NB4 (cell line): ENCODE results near the gene CDKAL1.
"Not testable (repeated sequence)": the region's sequence is repeated elsewhere in the genome, so short reads cannot be mapped to it uniquely, and the experiment has no call there.

Source experiments
- DNase-seq: peaks from one replicate; pipeline ENCODE4 v3.0.0; 2010; ENCODE audit warnings: low read depth
- H3K4me3 ChIP-seq: one replicate; pipeline ENCODE4 v1.5.1; 2011; ENCODE audit warnings: mild to moderate bottlenecking, low read depth, low read length, moderate library complexity
- MYC ChIP-seq: IDR thresholded peaks from 2 replicates; pipeline ENCODE4 v1.6.1; 2011; ENCODE audit warnings: low read depth, low read length
- POLR2A ChIP-seq: IDR thresholded peaks from 2 replicates; pipeline ENCODE4 v1.6.1; 2011; ENCODE audit warnings: mild to moderate bottlenecking; ENCODE audit not compliant: insufficient read length; ENCODE audit errors: extremely low read depth
- TF ChIP-seq, protein P1 (sequence below): IDR thresholded peaks from 2 replicates; pipeline ENCODE4 v1.6.1; 2011; ENCODE audit warnings: low read depth, low read length
- TF ChIP-seq, protein P2 (sequence below): IDR thresholded peaks from one replicate; pipeline ENCODE4 v1.5.1; 2012; ENCODE audit warnings: low read depth, low read length

Gene CDKAL1

DNA sequence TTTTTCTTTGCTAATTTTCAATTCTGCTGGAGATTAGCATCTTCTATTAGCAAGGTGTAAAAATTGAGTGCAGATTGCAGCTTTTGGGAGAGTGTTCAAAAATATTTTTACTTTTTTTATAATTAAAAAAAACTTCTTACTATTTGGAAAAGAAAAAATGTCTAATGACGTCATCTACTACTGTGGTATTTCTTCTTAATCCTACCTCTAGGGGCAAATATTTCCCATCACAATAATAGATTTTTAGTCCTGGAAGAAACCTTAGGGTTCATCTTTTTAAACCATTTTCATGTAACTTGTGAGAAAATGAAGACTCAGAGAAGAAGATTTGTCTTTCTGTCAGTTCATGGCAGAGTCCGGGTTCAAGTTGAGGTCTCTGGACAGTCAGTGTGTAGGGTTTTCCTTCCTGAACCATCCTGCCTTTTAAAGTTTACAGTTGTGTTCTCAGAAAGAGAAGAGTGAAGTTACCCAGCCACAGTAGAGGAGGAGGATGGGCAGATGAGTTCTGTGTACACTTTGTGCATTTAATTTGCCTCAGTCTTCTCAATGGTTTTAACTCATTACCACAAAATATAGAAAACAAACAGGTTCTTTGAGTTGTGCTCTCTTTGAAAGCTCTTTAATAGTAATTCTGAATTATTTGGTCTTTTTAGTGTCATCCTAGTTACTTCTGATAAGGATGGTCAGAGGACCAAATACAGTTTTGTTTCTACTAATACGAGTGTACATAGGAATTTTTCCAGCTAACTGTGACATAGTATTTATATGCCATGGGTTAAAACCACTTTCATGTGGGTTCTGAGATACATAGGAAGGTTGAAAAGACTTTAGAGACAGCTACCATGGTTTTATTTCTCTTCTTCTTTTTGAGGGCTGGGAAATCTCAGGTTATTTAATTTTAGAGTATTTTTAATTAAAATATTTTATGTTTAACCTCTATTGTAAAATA is 184.7 kb downstream of the CDKAL1 start:
- DNase-seq, result no peak
- H3K4me3 ChIP-seq, result no peak overlapping the region
- TF ChIP-seq, protein P1, sequence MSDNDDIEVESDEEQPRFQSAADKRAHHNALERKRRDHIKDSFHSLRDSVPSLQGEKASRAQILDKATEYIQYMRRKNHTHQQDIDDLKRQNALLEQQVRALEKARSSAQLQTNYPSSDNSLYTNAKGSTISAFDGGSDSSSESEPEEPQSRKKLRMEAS, result no peak
- TF ChIP-seq MYC (no peak), POLR2A (no peak)
- TF ChIP-seq, protein P2, sequence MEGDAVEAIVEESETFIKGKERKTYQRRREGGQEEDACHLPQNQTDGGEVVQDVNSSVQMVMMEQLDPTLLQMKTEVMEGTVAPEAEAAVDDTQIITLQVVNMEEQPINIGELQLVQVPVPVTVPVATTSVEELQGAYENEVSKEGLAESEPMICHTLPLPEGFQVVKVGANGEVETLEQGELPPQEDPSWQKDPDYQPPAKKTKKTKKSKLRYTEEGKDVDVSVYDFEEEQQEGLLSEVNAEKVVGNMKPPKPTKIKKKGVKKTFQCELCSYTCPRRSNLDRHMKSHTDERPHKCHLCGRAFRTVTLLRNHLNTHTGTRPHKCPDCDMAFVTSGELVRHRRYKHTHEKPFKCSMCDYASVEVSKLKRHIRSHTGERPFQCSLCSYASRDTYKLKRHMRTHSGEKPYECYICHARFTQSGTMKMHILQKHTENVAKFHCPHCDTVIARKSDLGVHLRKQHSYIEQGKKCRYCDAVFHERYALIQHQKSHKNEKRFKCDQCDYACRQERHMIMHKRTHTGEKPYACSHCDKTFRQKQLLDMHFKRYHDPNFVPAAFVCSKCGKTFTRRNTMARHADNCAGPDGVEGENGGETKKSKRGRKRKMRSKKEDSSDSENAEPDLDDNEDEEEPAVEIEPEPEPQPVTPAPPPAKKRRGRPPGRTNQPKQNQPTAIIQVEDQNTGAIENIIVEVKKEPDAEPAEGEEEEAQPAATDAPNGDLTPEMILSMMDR, result no peak

DNA sequence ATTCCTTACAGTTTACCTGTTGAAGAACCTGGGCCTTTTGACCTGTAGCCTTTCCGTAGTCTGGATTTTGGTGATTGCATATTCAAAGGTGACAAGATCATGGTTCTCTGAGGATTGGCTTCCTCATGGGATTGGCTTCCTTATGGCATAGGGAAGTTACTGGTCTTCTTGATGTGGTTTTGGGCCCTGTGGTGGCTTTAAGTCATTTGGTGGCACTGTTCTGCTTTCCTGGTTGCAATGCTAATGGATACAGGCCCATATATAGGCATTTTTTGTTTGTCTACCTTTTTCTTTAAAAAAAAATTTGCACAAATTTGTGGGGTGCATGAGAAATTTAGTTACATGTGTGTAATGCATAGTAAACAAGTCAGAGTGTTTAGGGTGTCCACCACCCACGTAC is 185.7 kb downstream of the CDKAL1 start:
- DNase-seq, result peak; percentile 27
- TF ChIP-seq MYC, result no peak
- TF ChIP-seq, protein P1, result no peak
- TF ChIP-seq, protein P2, result no peak
- no peak overlapping the region for H3K4me3 ChIP-seq

DNA sequence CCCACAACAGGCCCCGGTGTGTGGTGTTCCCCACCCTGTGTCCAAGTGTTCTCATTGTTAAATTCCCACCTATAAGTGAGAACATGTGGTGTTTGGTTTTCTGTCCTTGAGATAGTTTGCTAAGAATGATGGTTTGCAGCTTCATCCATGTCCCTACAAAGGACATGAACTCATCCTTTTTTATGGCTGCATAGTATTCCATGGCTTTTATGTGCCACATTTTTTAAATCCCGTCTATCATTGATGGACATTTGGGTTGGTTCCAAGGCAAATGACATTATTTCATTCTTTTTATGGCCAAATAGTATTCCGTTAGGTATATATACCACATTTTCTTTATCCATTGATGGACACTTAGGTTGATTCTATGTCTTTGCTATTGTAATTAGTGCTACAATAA is 186.9 kb downstream of the CDKAL1 start:
- DNase-seq, H3K4me3 ChIP-seq: not testable (repeated sequence)

DNA sequence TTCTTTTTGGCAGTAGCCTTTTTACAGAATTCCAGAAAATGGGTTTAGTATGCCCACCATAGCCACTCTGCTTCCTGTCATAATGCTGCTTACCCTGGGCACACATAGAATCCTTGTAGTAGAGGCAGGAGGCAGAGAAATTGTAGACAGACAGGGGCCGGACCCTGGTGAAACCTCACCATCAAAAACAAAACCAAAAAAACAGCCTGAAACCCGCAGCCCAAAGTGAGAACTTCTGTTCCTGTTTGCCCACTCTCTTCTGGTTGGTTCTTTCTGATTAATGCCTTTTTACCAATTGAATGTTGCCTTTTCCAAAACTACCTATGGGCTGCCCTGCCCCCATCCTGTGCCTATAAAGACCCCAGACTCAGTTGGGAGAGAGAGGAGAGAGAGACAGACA is 188.2 kb downstream of the CDKAL1 start:
- DNase-seq, result no peak
- H3K4me3 ChIP-seq, result no peak overlapping the region
- TF ChIP-seq MYC, result no peak
- TF ChIP-seq, protein P1, result no peak
- no peak for TF ChIP-seq POLR2A
- TF ChIP-seq, protein P2, result no peak

DNA sequence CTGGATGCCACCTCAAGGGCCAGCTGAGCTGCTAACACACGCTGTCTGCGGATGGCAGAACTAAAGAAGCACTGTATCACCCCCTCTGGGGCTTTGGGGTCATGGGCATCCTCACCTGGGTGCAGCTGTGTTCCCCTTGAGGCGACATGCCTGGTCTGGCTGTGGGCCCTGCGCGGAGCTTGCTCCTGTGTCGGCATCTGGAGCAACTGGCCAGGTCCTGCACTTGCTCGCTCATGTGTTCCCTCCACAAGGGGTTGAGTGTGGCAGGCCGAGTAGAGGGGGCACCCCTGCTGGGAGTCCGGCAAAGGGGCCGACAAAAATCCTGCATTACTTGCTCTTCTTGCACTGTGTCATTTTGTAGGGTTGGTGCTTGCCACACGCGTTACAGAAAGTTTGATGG is 189.0 kb downstream of the CDKAL1 start:
- no peak for DNase-seq
- TF ChIP-seq, protein P1, result no peak
- TF ChIP-seq POLR2A (no peak), MYC (no peak)
- TF ChIP-seq, protein P2, result no peak
- no peak overlapping the region for H3K4me3 ChIP-seq

DNA sequence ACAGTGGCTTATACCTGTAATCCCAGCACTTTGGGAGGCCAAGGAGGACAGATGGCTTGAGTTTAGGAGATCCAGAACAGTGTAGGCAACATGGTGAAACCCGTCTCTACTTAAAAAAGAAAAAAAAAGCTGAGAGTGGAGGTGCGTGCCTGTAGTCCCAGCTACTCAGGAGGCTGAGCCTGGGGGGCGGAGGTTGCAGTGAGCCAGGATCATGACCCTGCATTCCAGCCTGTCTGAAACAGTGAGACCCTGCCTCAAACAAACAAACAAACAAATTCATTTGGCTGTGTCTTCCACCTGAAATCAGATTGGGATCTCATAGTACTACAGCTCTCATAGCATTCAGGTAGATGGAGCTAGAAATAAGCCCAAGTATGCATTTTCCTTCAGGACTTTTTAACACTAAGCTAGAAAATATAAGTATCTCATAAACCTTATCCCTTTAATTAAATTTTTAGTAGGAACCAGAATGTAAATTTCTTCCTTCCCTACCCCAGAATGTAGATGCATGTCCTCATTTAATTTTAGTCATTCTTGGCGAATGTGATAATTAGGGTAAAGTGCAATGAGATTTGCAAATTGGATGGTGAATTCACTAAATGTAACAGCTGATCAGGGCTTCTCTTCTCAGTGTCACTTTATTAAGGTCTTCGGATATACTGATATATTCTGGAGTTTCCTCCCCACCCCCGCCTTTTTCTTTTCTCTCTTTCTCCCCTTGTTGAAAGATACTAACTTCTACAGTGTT is 190.4 kb downstream of the CDKAL1 start:
- TF ChIP-seq, protein P1, result no peak
- TF ChIP-seq, protein P2, result no peak
- TF ChIP-seq POLR2A (no peak), MYC (no peak)
- no peak for DNase-seq
- no peak overlapping the region for H3K4me3 ChIP-seq

DNA sequence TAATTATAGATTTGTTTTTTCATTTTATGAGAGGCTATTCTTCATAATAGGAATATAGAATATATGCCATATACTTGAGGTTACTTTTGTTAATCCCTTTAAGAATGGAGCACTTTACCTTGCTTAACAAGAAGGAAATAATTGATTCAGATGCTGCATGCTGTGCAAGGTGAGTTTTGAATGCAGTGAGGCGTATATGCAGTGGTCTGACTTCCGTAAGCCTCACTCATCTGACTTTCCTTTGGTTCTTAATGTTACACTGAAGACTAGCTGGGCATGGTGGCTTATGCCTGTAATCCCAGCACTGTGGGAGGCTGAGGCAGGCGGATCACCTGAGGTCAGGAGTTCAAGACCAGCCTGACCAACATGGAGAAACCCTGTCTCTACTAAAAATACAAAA is 191.0 kb downstream of the CDKAL1 start:
- not testable (repeated sequence) for DNase-seq, H3K4me3 ChIP-seq
